Left lung (tissue), 10 donors: ENCODE results near the gene GNLY. TPM values are rescaled to one million over a fixed set of nuclear protein-coding genes. Genes with fewer than 3 reads are reported as not detected.
A peak's percentile ranks its signal among the peaks of the same experiment; 100 is the strongest.

Experiments
- ATAC-seq: fragments of 200-7000 bp; cut with Tn5 transposase; one replicate; pipeline ENCODE4 v1.9.1; 2020; ENCODE audit warnings: moderate library complexity
- DNase-seq, 4 donors: peaks; one replicate each; pipeline ENCODE4 v3.0.0-alpha.2; 2013 to 2020
- H3K27ac ChIP-seq, 2 donors: fragments of 200-600 bp; sonication (generic) in 1 of 2; one replicate each; pipeline versions ENCODE4 v1.5.0 to v1.8.0; 2020 to 2021
- H3K27me3 ChIP-seq, 2 donors: fragments of 200-600 bp; sonication (generic) in 1 of 2; one replicate each; pipeline versions ENCODE4 v1.5.0 to v1.8.0; 2020 to 2021
- H3K36me3 ChIP-seq, 2 donors: fragments of 200-600 bp; sonication (generic) in 1 of 2; one replicate each; pipeline versions ENCODE4 v1.5.0 to v1.8.0; 2020 to 2021
- H3K4me1 ChIP-seq, 2 donors: fragments of 200-600 bp; one replicate each; pipeline ENCODE4 v1.8.0; 2021
- H3K4me3 ChIP-seq, 2 donors: fragments of 200-600 bp; sonication (generic) in 1 of 2; one replicate each; pipeline versions ENCODE4 v1.5.0 to v1.8.0; 2020 to 2021; ENCODE audit warnings: mild to moderate bottlenecking in 1 of 2
- H3K9me3 ChIP-seq, 2 donors: fragments of 200-600 bp; sonication (generic) in 1 of 2; one replicate each; pipeline versions ENCODE4 v1.5.0 to v1.8.0; 2020 to 2021
- CTCF ChIP-seq, 2 donors: fragments of 200-600 bp; sonication (generic) in 1 of 2; IDR thresholded peaks; one replicate each; pipeline versions ENCODE4 v1.5.0 to v1.8.0; 2021; ENCODE audit warnings: antibody characterized with exemption in 2 of 2
- intact Hi-C, 2 donors: fragments of 100-400 bp; cut with DNase I; formaldehyde crosslinking; loops; one replicate each; pipeline versions ENCODE4 v1.11.2 to v1.14.2; 2022
- polyA plus RNA-seq, 6 donors: library from polyadenylated mRNA; unstranded; fragments of 120-200 nt; gene quantifications; one replicate each; pipeline ENCODE4 v1.2.1, GENCODE V29; 2013; ENCODE audit not compliant: insufficient read length in 6 of 6
- total RNA-seq, 2 donors: library from RNA; stranded (reverse); fragmentation: NEBNext Ultra II Directional; extraction: Animal tissue kit (Norgen Biotek cat#: 25700); gene quantifications; one replicate each; pipeline ENCODE4 v1.2.1, GENCODE V29; 2021
- donor health status: DM: no; HTN: yes; CAD: no.
- donor health status: DM: no; HTN: no; CAD: no.

The GNLY gene
- total and polyA plus RNA-seq, 8 donors, result 0.90 to 10.5 (median 2.2) TPM

DNA sequence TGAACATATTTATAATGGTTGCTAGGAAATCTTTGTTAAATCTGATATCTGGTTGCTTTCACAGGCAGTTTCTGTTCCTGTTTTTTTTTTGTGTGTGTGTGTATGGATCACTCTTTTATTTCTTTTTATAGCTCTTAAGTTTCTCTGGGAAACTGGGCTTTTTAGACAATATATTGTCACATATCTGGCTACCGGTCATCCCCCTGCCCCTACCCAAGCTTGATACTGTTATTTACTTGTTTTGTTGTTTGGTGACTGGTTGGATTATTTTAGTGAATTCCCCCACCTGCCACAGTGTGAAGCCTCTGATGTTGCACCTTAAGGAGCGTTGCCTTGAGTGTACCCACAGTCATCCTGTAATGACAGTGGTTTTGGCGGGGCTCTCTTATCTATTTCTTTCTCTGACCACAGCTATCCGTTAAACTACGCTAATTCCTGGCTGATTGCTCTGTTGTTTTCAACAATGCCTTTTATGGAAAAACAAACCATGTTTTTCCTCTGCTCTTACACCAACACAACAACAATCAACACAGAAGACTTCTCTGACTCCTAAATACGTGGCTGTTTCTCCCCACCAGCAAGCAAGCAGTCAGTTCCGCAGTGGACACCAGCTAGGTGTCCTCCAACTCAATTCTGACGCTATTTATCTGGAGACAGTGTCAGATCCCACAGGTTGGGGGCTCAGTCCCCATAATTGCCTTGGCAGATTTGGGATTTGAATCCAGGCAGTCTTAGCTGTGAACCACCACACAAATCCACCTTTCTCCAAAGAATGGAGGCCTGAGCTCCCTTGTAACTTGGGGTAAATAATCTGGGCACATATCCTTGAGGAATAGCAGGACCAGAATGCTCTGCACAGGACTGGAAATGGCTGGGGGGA lies 10.9 kb downstream of the GNLY start:
- intact Hi-C loops, result no loop called here
- no peak for TF ChIP-seq CTCF (IDR thresholded peaks at IDR 0.05)
- Histone ChIP-seq H3K27ac (peak overlapping the region; percentile 93 to 94), H3K4me1 (peaks cover 62 to 92% of the 10 kb centered on the region in 2 donors), H3K9me3 (no peaks in the 10 kb centered on the region), H3K27me3 (no peaks in the 10 kb centered on the region), H3K4me3 (no peak overlapping the region), H3K36me3 (no peaks in the 10 kb centered on the region)
- DNase-seq, result no peak
- no peak for ATAC-seq

DNA sequence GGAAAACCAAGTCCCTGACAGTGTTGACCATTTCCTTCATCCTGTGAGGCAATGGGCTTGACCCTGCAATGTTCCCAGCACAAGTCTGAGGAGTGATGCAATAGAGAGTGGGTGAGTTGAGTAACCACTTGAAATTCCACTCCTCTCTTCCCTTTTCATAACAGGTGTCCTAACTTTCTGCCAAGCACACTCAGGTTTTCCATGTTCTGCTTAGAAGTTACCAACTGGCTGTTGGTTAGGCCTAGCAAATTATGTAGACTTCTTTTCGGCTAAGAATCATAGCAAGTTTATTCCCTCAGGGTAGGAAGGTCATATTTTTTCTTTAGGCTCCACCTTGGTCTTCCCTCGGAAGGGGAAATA lies 11.5 kb downstream of the GNLY start:
- DNase-seq (peak in 3 of 4 donors; percentile 35 to 83 (median 82)), ATAC-seq (peak; percentile 72)
- H3K27me3 ChIP-seq, result no peaks in the 10 kb centered on the region
- H3K27ac ChIP-seq, result peak overlapping the region; percentile 94 to 95
- no peaks in the 10 kb centered on the region for H3K36me3 ChIP-seq
- intact Hi-C loops, result no loop called here
- H3K9me3 ChIP-seq, result no peaks in the 10 kb centered on the region
- H3K4me1 ChIP-seq, result peaks cover 68 to 96% of the 10 kb centered on the region in 2 donors
- no peak overlapping the region for H3K4me3 ChIP-seq
- TF ChIP-seq CTCF (IDR thresholded peaks at IDR 0.05), result no peak

GRCh38 chr2:85706063-85706462 lies 11.9 kb downstream of the GNLY start:
- intact Hi-C loops, result no loop called here
- H3K4me3 ChIP-seq, result no peak overlapping the region
- no peak for DNase-seq
- peak overlapping the region; percentile 94 to 95 for H3K27ac ChIP-seq
- no peaks in the 10 kb centered on the region for H3K27me3 ChIP-seq
- peaks cover 72 to 99% of the 10 kb centered on the region in 2 donors for H3K4me1 ChIP-seq
- no peaks in the 10 kb centered on the region for H3K9me3 ChIP-seq
- H3K36me3 ChIP-seq, result no peaks in the 10 kb centered on the region
- TF ChIP-seq CTCF (IDR thresholded peaks at IDR 0.05), result no peak
- no peak for ATAC-seq

DNA sequence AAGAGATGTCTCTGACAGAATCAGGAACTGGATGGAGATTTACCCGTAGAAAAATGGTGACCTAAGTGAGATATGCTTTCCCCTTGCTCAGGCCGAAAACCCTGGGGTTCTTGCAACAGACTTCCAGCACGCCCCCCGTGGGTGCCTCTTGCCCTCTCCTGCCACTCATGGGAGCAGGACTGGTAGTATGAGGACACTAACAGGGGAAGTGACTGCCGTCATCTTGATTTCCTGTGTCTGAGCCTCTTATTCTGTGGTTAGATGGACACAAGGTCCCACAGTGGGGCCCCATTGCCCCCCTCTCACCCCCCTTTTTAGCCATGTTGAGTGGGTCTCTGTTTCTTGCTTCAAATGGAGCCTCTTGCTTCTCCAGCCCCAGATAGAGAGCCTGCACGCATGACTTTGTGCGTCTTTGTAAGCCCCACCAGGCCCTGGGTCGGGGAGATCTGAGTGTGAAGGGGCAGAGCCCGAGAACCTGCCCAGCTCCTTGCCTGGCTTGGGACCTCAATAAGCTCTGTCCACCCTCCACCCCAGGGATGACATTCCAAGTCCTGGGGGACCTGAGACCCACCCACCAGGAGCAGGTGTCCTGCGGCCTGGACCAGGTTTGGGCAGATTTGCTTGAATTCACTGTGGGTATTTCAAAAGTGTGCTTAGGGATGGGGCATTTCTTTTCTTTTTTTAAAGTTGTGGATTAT lies 12.6 kb downstream of the GNLY start:
- Histone ChIP-seq H3K4me1 (peaks cover 79 to 100% of the 10 kb centered on the region in 2 donors), H3K9me3 (no peaks in the 10 kb centered on the region), H3K27ac (peak overlapping the region; percentile 94 to 95), H3K36me3 (no peaks in the 10 kb centered on the region), H3K4me3 (no peak overlapping the region), H3K27me3 (no peaks in the 10 kb centered on the region)
- no peak for TF ChIP-seq CTCF (IDR thresholded peaks at IDR 0.05)
- intact Hi-C loops, result no loop called here
- ATAC-seq, result no peak
- DNase-seq, result peak in 2 of 4 donors; percentile 75 to 86

- ATAC-seq (peak; percentile 57), DNase-seq (peak in 2 of 4 donors; percentile 76 to 88)
- intact Hi-C loops, result no loop called here
- no peaks in the 10 kb centered on the region for H3K9me3 ChIP-seq
- no peaks in the 10 kb centered on the region for H3K36me3 ChIP-seq
- TF ChIP-seq CTCF (IDR thresholded peaks at IDR 0.05), result peak; percentile 87 to 92
- H3K27me3 ChIP-seq, result no peaks in the 10 kb centered on the region
- peak overlapping the region; percentile 94 to 95 for H3K27ac ChIP-seq
- H3K4me3 ChIP-seq, result no peak overlapping the region
- H3K4me1 ChIP-seq, result peaks cover 79 to 99% of the 10 kb centered on the region in 2 donors
Measured at GRCh38 chr2:85707304-85707703, 13.1 kb downstream of the GNLY start.
